ENCODE results near the gene PKNOX2. TPM values are rescaled to one million over a fixed set of nuclear protein-coding genes. Genes with fewer than 3 reads are reported as not detected.

PKNOX2 gene
- total and polyA plus RNA-seq, 4 donors = 0.14 to 0.29 (median 0.24) TPM

DNA sequence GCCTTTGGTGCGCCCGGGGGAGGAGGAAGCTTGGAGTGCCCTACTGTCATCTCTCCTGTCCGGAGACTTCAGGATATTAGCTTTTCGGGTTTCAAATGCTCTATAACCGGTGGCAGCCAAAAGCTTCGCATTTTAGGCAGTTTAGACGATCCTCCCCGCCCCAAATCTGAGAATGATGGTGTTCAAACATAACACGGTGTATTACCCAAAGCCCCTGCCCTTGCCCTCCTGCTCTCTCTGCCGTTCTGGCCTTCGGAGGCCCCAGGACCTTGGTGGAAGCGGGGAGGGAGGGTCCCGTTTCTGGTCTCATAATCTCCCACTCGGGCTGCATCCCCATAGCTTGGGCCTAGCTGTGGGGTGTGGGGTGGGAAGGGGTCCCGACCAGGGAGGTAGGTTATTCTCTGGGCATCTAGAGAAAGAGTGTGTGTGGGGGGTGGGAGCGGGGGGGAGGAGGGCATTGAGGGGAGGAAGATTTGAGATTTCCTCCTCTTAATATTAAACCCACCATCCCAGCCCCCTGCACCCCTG, 2.3 kb downstream of the PKNOX2 start:
- Histone ChIP-seq H3K4me1 (ENCODE audit: control insufficient read depth in 4 of 4, insufficient read depth in 4 of 4, low read length in 3 of 4) (peaks cover 10 to 35% (median 27%) of the 10 kb centered on the region in 4 donors), H3K9me3 (ENCODE audit: control insufficient read depth in 4 of 4, low read length in 3 of 4) (no peaks in the 10 kb centered on the region), H3K27ac (ENCODE audit: low read depth in 1 of 2, low read length in 2 of 2) (peak overlapping the region; percentile 31 to 43), H3K4me3 (ENCODE audit: low read depth in 1 of 3, low read length in 3 of 3) (peak overlapping the region in 1 of 3 donors; percentile 65), H3K9ac (ENCODE audit: low read depth in 1 of 2, low read length in 2 of 2) (no peak overlapping the region), H3K36me3 (ENCODE audit: control insufficient read depth in 4 of 4, insufficient read depth in 3 of 4, low read depth in 1 of 4, low read length in 3 of 4) (no peaks in the 10 kb centered on the region), H3K27me3 (ENCODE audit: control insufficient read depth in 4 of 4, insufficient read depth in 4 of 4, low read length in 3 of 4) (peaks cover 0 to 3% (median under 1%) of the 10 kb centered on the region in 4 donors)
- TF ChIP-seq JUND (IDR thresholded peaks at IDR 0.05) = no peak
- TF ChIP-seq HNF4G (IDR thresholded peaks at IDR 0.05) = no peak
- TF ChIP-seq EGR1 (IDR thresholded peaks at IDR 0.05; ENCODE audit: low read depth in 2 of 2) = no peak
- TF ChIP-seq, protein P1, sequence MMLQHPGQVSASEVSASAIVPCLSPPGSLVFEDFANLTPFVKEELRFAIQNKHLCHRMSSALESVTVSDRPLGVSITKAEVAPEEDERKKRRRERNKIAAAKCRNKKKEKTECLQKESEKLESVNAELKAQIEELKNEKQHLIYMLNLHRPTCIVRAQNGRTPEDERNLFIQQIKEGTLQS (IDR thresholded peaks at IDR 0.05) = no peak
- no peak for TF ChIP-seq RAD21 (IDR thresholded peaks at IDR 0.05)
- TF ChIP-seq YY1 (IDR thresholded peaks at IDR 0.05) = no peak
- no peak for DNase-seq (ENCODE audit: low spot score)
- 25% methylated on average over 16 of the region's 16 CpGs for WGBS

DNA sequence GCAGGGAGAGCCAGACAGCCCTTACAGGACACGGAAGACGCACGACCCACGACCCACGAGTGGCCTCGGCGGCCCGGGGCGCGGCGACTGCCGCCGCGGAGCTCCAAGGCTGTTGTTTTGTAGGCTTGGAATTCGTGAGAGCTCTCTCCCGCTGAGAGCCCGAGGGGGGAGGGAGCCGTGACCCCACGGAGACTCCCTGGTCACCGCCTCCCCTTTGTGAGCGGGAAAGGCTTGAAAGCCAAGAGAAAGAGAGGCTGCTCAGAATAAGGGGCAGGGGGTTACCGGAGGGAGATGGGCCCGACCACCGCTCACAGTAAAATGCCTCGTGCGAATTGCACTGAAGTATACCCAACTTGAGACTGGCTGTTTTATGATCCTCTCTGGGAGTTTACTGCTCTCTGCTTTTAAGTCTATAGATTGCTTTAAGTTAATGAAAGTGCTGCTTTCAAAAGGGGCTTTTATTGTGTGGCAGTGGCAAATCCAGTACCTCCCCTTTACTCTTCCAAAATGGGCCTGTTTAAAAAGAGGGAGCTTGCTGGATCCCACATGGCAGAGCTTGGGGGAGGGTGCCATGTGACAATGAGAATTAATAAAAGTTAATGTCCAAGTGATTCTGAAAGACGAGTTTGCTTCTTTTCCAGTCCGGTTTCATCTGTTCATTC, 2.9 kb downstream of the PKNOX2 start:
- no peak overlapping the region for H3K9ac ChIP-seq (ENCODE audit: low read depth in 1 of 2, low read length in 2 of 2)
- H3K36me3 ChIP-seq (ENCODE audit: control insufficient read depth in 4 of 4, insufficient read depth in 3 of 4, low read depth in 1 of 4, low read length in 3 of 4) = no peaks in the 10 kb centered on the region
- H3K4me1 ChIP-seq (ENCODE audit: control insufficient read depth in 4 of 4, insufficient read depth in 4 of 4, low read length in 3 of 4) = peaks cover 10 to 35% (median 27%) of the 10 kb centered on the region in 4 donors
- DNase-seq (ENCODE audit: low spot score) = no peak
- H3K4me3 ChIP-seq (ENCODE audit: low read depth in 1 of 3, low read length in 3 of 3) = no peak overlapping the region
- H3K9me3 ChIP-seq (ENCODE audit: control insufficient read depth in 4 of 4, low read length in 3 of 4) = no peaks in the 10 kb centered on the region
- TF ChIP-seq SP1 (IDR thresholded peaks at IDR 0.05) (no peak), RAD21 (IDR thresholded peaks at IDR 0.05) (no peak), YY1 (IDR thresholded peaks at IDR 0.05) (no peak), HNF4G (IDR thresholded peaks at IDR 0.05) (no peak), TAF1 (conservative IDR thresholded peaks at IDR 0.05) (no peak), FOXA2 (IDR thresholded peaks at IDR 0.05) (no peak)
- TF ChIP-seq, protein P1 (IDR thresholded peaks at IDR 0.05) = no peak
- TF ChIP-seq, protein P2, sequence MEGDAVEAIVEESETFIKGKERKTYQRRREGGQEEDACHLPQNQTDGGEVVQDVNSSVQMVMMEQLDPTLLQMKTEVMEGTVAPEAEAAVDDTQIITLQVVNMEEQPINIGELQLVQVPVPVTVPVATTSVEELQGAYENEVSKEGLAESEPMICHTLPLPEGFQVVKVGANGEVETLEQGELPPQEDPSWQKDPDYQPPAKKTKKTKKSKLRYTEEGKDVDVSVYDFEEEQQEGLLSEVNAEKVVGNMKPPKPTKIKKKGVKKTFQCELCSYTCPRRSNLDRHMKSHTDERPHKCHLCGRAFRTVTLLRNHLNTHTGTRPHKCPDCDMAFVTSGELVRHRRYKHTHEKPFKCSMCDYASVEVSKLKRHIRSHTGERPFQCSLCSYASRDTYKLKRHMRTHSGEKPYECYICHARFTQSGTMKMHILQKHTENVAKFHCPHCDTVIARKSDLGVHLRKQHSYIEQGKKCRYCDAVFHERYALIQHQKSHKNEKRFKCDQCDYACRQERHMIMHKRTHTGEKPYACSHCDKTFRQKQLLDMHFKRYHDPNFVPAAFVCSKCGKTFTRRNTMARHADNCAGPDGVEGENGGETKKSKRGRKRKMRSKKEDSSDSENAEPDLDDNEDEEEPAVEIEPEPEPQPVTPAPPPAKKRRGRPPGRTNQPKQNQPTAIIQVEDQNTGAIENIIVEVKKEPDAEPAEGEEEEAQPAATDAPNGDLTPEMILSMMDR (IDR thresholded peaks at IDR 0.05; ENCODE audit: low read depth, low read length, missing input control) = no peak
- H3K27ac ChIP-seq (ENCODE audit: low read depth in 1 of 2, low read length in 2 of 2) = peak overlapping the region in 1 of 2 donors; percentile 43
- 49% methylated on average over 28 of the region's 28 CpGs for WGBS
- H3K27me3 ChIP-seq (ENCODE audit: control insufficient read depth in 4 of 4, insufficient read depth in 4 of 4, low read length in 3 of 4) = peaks cover 0 to 3% (median under 1%) of the 10 kb centered on the region in 4 donors

DNA sequence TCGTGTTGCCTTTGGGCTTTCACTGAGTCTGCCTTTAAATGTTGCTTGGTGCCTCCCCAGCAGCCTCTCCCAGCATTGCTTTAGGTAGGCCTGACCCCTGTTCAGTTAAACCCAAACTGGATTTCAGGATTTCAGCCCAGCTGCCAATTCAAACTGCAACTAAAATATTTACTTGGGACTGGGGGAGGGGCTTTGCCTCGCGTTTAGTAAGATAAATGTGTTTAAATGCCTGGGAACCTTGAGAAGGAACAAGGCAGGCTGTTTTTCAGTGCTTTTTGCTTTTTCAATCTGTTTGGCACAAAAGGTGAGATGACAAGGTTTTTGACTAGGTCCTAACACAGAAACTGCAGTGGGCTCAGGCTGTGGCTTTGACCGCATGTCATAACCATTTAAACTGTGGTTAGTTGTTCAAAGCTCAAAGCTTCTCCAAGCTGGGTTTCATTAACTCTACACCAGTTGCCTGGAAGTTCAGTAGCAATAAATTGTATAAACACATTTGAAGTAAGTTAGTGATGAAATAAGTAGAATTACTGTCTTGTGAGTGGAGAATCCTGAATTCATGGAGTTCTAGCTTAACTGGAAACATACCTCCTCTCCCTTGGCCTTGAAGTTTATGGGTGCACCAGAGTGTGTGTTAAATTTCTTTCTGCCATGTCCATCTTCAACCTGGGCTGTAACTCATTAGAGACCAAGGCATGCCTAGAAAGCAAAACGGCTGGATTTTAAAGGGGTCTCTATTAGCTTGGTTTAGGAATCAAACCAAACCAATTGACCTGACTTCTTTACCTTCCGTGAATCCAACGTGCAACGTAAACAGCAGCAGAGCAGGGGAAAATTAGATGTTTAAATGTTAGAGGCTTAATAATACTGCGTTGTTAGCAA, 3.6 kb downstream of the PKNOX2 start:
- 64% methylated on average over 9 of the region's 9 CpGs for WGBS
- TF ChIP-seq HNF4A (conservative IDR thresholded peaks at IDR 0.05) = peak in 1 of 2 donors; percentile 10
- no peak for TF ChIP-seq GABPA (IDR thresholded peaks at IDR 0.05 in 1 of 2, conservative IDR thresholded peaks at IDR 0.05 in 1 of 2)
- TF ChIP-seq, protein P2 (IDR thresholded peaks at IDR 0.05; ENCODE audit: low read depth, low read length, missing input control) = no peak
- TF ChIP-seq TAF1 (conservative IDR thresholded peaks at IDR 0.05) = no peak
- no peak for TF ChIP-seq FOXA2 (IDR thresholded peaks at IDR 0.05)
- TF ChIP-seq RAD21 (IDR thresholded peaks at IDR 0.05) = peak in 1 of 2 donors; percentile 21
- TF ChIP-seq JUND (IDR thresholded peaks at IDR 0.05) = no peak
- peak in 1 of 2 donors; percentile 34 for TF ChIP-seq RXRA (IDR thresholded peaks at IDR 0.05)
- H3K36me3 ChIP-seq (ENCODE audit: control insufficient read depth in 4 of 4, insufficient read depth in 3 of 4, low read depth in 1 of 4, low read length in 3 of 4) = no peaks in the 10 kb centered on the region
- peaks cover 0 to 3% (median under 1%) of the 10 kb centered on the region in 4 donors for H3K27me3 ChIP-seq (ENCODE audit: control insufficient read depth in 4 of 4, insufficient read depth in 4 of 4, low read length in 3 of 4)
- H3K4me1 ChIP-seq (ENCODE audit: control insufficient read depth in 4 of 4, insufficient read depth in 4 of 4, low read length in 3 of 4) = peaks cover 10 to 35% (median 27%) of the 10 kb centered on the region in 4 donors
- H3K4me3 ChIP-seq (ENCODE audit: low read depth in 1 of 3, low read length in 3 of 3) = no peak overlapping the region
- no peak overlapping the region for H3K27ac ChIP-seq (ENCODE audit: low read depth in 1 of 2, low read length in 2 of 2)
- H3K9ac ChIP-seq (ENCODE audit: low read depth in 1 of 2, low read length in 2 of 2) = no peak overlapping the region
- H3K9me3 ChIP-seq (ENCODE audit: control insufficient read depth in 4 of 4, low read length in 3 of 4) = no peaks in the 10 kb centered on the region
- DNase-seq (ENCODE audit: low spot score) = no peak
